Omental fat pad (tissue), 4 donors: ENCODE data around the gene VSIR. TPM values are rescaled to one million over a fixed set of nuclear protein-coding genes. Genes with fewer than 3 reads are reported as not detected.

Experiments
- ATAC-seq: fragments of 150-250 bp; one replicate; pipeline ENCODE4 v1.9.1; 2016; ENCODE audit warnings: mild to moderate bottlenecking, moderate library complexity; ENCODE audit not compliant: low FRiP score
- DNase-seq: peaks from one replicate; pipeline ENCODE4 v3.0.0-alpha.2; 2019; ENCODE audit warnings: low spot score
- total RNA-seq, 4 donors: library from RNA; depleted of rRNA; stranded (reverse); fragments of >200 nt; gene quantifications; one replicate each; pipeline ENCODE4 v1.1.0, GENCODE V29; 2016
- TF ChIP-seq, protein P1 (sequence below), 3 donors: fragments of 450-650 bp; IDR thresholded peaks; one replicate each; pipeline ENCODE4 v1.5.1; 2016 to 2017; ENCODE audit warnings: antibody characterized with exemption in 3 of 3, mild to moderate bottlenecking in 3 of 3, moderate library complexity in 2 of 3

VSIR gene
- total RNA-seq, 4 donors from 2014 or later = 65.1 to 119 (median 86.3) TPM

- DNase-seq (no peak), ATAC-seq (no peak)
- TF ChIP-seq, protein P1, sequence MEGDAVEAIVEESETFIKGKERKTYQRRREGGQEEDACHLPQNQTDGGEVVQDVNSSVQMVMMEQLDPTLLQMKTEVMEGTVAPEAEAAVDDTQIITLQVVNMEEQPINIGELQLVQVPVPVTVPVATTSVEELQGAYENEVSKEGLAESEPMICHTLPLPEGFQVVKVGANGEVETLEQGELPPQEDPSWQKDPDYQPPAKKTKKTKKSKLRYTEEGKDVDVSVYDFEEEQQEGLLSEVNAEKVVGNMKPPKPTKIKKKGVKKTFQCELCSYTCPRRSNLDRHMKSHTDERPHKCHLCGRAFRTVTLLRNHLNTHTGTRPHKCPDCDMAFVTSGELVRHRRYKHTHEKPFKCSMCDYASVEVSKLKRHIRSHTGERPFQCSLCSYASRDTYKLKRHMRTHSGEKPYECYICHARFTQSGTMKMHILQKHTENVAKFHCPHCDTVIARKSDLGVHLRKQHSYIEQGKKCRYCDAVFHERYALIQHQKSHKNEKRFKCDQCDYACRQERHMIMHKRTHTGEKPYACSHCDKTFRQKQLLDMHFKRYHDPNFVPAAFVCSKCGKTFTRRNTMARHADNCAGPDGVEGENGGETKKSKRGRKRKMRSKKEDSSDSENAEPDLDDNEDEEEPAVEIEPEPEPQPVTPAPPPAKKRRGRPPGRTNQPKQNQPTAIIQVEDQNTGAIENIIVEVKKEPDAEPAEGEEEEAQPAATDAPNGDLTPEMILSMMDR (IDR thresholded peaks at IDR 0.05) = no peak
These were observed 25.8 kb upstream of the VSIR start for GRCh38 chr10:71799112-71799511.

DNA sequence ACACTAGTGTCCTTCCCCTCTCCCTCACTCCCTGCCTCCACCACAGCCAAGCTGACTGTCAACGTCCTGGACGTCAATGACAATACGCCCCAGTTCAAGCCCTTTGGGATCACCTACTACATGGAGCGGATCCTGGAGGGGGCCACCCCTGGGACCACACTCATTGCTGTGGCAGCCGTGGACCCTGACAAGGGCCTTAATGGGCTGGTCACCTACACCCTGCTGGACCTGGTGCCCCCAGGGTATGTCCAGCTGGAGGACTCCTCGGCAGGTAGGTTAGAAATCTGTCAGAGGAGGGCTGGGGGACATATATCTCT lies 24.9 kb upstream of the VSIR start:
- DNase-seq (no peak), ATAC-seq (no peak)
- TF ChIP-seq, protein P1 (IDR thresholded peaks at IDR 0.05) = no peak

GRCh38 chr10:71797533-71798307 lies 24.4 kb upstream of the VSIR start:
- no peak for ATAC-seq
- TF ChIP-seq, protein P1 (IDR thresholded peaks at IDR 0.05) = no peak
- DNase-seq = no peak

DNA sequence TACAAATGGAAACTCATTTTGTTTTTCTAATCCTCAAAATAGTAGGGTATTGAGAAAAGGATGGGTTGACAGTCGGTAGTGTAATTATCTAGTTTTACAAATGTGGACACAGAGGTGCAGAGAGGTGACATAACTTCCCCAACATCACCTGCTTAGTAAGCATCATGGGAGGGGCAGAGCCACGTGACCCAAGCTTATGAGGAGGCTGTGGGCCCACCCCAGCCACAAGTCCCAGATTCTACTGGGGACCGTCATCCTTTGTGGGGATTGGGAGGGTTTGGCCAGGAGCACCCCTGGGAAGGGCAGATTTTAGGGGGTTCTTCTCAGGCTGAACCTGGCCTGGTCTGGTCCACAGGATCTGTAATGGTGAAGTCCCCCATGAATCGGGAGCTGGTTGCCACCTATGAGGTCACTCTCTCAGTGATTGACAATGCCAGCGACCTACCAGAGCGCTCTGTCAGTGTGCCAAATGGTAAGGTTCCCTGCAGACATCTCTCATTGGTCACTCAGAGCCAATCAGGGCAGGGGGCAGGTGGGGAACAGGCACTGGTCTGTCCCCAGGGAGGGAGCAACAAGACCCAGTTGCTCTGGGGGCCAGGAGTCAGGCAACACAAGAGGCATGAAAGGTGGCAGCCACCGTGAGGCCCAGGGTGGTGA lies 23.6 kb upstream of the VSIR start:
- ATAC-seq (no peak), DNase-seq (no peak)
- TF ChIP-seq, protein P1 (IDR thresholded peaks at IDR 0.05) = no peak

DNA sequence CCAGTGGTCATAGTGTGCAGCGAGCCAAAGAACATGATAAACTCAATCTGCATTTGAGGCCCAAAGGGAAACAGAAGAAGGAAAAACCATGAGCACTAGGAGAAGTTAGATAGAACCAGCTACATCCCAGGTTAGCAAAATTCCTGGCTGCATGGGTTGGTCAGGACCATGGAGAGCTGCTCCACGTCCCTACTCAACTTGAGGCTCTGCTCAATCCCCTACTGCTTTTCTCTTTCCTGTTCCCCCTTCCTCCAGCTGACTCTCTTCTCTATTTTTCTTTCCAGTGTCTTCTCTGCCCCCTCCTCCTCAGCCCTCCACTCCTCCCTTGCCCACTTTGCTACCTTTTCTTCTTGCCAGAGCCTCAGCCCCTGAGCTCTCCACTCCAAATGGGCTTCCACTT lies 21.9 kb upstream of the VSIR start:
- TF ChIP-seq, protein P1 (IDR thresholded peaks at IDR 0.05) = no peak
- no peak for ATAC-seq
- DNase-seq = no peak

GRCh38 chr10:71790749-71791440 lies 17.6 kb upstream of the VSIR start:
- DNase-seq (no peak), ATAC-seq (no peak)
- TF ChIP-seq, protein P1 (IDR thresholded peaks at IDR 0.05) = no peak
